H9 (cell line): Measurements from ENCODE around the gene ATP5PF. TPM values are rescaled to one million over a fixed set of nuclear protein-coding genes. Genes with fewer than 3 reads are reported as not detected.

ENCODE experiments used
- DNase-seq: peaks from one replicate; pipeline ENCODE4 v3.0.0-alpha.2; 2017
- H2AFZ ChIP-seq: one replicate; pipeline ENCODE4 v1.6.1; 2013; ENCODE audit warnings: mild to moderate bottlenecking, low read length, control low read depth, moderate library complexity
- H2AK5ac ChIP-seq: 2 replicates; pipeline ENCODE4 v1.6.1; 2013; ENCODE audit warnings: low read length, control low read depth, mixed read lengths; ENCODE audit not compliant: insufficient read length
- H2BK120ac ChIP-seq: one replicate; pipeline ENCODE4 v1.6.1; 2013; ENCODE audit warnings: low read depth, mild to moderate bottlenecking, low read length, control low read depth, inconsistent platforms; ENCODE audit not compliant: poor library complexity, severe bottlenecking
- H2BK12ac ChIP-seq: 2 replicates; pipeline ENCODE4 v1.6.1; 2013; ENCODE audit warnings: low read length, control low read depth, mixed read lengths, low read depth; ENCODE audit not compliant: insufficient read length
- H2BK15ac ChIP-seq: 2 replicates; pipeline ENCODE4 v1.6.1; 2013; ENCODE audit warnings: low read depth, low read length, control low read depth
- H2BK20ac ChIP-seq: one replicate; pipeline ENCODE4 v1.6.1; 2013; ENCODE audit warnings: low read depth, mild to moderate bottlenecking, low read length, control low read depth, inconsistent platforms; ENCODE audit not compliant: poor library complexity, severe bottlenecking
- H2BK5ac ChIP-seq: 2 replicates; pipeline ENCODE4 v1.6.1; 2013; ENCODE audit warnings: low read length, control low read depth, mixed read lengths; ENCODE audit not compliant: insufficient read length
- H3K14ac ChIP-seq: 2 replicates; pipeline ENCODE4 v1.6.1; 2013; ENCODE audit warnings: low read length, control low read depth; ENCODE audit not compliant: insufficient read depth
- H3K18ac ChIP-seq: 2 replicates; pipeline ENCODE4 v1.6.1; 2013; ENCODE audit warnings: low read depth, mild to moderate bottlenecking, mixed read lengths, low read length, control low read depth; ENCODE audit not compliant: insufficient read length
- H3K23ac ChIP-seq: 2 replicates; pipeline ENCODE4 v1.6.1; 2013; ENCODE audit warnings: low read length, control low read depth, mixed read lengths, low read depth; ENCODE audit not compliant: insufficient read length
- H3K23me2 ChIP-seq: 2 replicates; pipeline ENCODE4 v1.6.1; 2013; ENCODE audit warnings: low read depth, mild to moderate bottlenecking, mixed read lengths, low read length, control low read depth; ENCODE audit not compliant: insufficient read length, poor library complexity, severe bottlenecking
- H3K27ac ChIP-seq: 2 replicates; pipeline ENCODE4 v1.5.1; 2013; ENCODE audit warnings: low read length, control low read depth, mixed read lengths, low read depth; ENCODE audit not compliant: insufficient read length
- H3K27me3 ChIP-seq: 2 replicates; pipeline ENCODE4 v1.6.1; 2013; ENCODE audit warnings: low read length, control low read depth, inconsistent platforms; ENCODE audit not compliant: insufficient read depth
- H3K4ac ChIP-seq: 2 replicates; pipeline ENCODE4 v1.6.1; 2013; ENCODE audit warnings: low read depth, mild to moderate bottlenecking, control low read depth, inconsistent platforms, low read length, moderate library complexity
- H3K4me1 ChIP-seq: 2 replicates; pipeline ENCODE4 v1.6.1; 2013; ENCODE audit warnings: low read length, control low read depth, inconsistent platforms; ENCODE audit not compliant: insufficient read depth
- H3K4me2 ChIP-seq: 2 replicates; pipeline ENCODE4 v1.6.1; 2013; ENCODE audit warnings: low read length, control low read depth, mixed read lengths; ENCODE audit not compliant: insufficient read length, insufficient read depth
- H3K56ac ChIP-seq: 2 replicates; pipeline ENCODE4 v1.6.1; 2013; ENCODE audit warnings: low read depth, mild to moderate bottlenecking, mixed read lengths, low read length, control low read depth; ENCODE audit not compliant: insufficient read length
- H3K79me1 ChIP-seq: 2 replicates; pipeline ENCODE4 v1.6.1; 2013; ENCODE audit warnings: low read depth, mild to moderate bottlenecking, moderate library complexity, low read length, control low read depth, inconsistent platforms; ENCODE audit not compliant: insufficient read depth, poor library complexity, severe bottlenecking
- H3K79me2 ChIP-seq: 2 replicates; pipeline ENCODE4 v1.6.1; 2013; ENCODE audit warnings: low read length, control low read depth, inconsistent platforms; ENCODE audit not compliant: insufficient read depth
- H3K9ac ChIP-seq: 2 replicates; pipeline ENCODE4 v1.6.1; 2013; ENCODE audit warnings: low read length, control low read depth, mixed read lengths; ENCODE audit not compliant: insufficient read length; ENCODE audit errors: extremely low read depth
- H3K9me3 ChIP-seq: one replicate; pipeline ENCODE4 v1.6.1; 2013; ENCODE audit warnings: low read depth, low read length, inconsistent platforms; ENCODE audit not compliant: control insufficient read depth
- H3T11ph ChIP-seq: one replicate; pipeline ENCODE4 v1.6.1; 2013; ENCODE audit warnings: mild to moderate bottlenecking, low read length, control low read depth, inconsistent platforms
- H4K20me1 ChIP-seq: one replicate; pipeline ENCODE4 v1.6.1; 2013; ENCODE audit not compliant: control insufficient read depth, insufficient read length, insufficient read depth
- H4K5ac ChIP-seq: 2 replicates; pipeline ENCODE4 v1.6.1; 2013; ENCODE audit warnings: low read depth, mild to moderate bottlenecking, mixed read lengths, low read length, control low read depth; ENCODE audit not compliant: insufficient read length
- H4K8ac ChIP-seq: replicated peaks from 2 replicates; pipeline ENCODE4 v1.6.1; 2013; ENCODE audit warnings: low read length, control low read depth, mixed read lengths, low read depth; ENCODE audit not compliant: insufficient read length
- H4K91ac ChIP-seq: 2 replicates; pipeline ENCODE4 v1.6.1; 2013; ENCODE audit warnings: low read depth, mild to moderate bottlenecking, moderate library complexity, mixed read lengths, low read length, control low read depth; ENCODE audit not compliant: insufficient read length
- H3K27ac Mint-ChIP-seq, 3 experiments: 2 replicates in 2 of 3; 3 replicates in 1 of 3; pipeline ENCODE4 v1.8.0; 2020 to 2021; ENCODE audit warnings: mixed read lengths in 3 of 3, mild to moderate bottlenecking in 1 of 3, moderate library complexity in 1 of 3
- H3K27me3 Mint-ChIP-seq: 2 replicates; pipeline ENCODE4 v1.8.0; 2021; ENCODE audit warnings: low read depth, mild to moderate bottlenecking, moderate library complexity, mixed read lengths
- H3K36me3 Mint-ChIP-seq, 3 experiments: 2 replicates in 2 of 3; 3 replicates in 1 of 3; pipeline ENCODE4 v1.8.0; 2020 to 2021; ENCODE audit warnings: low read depth in 3 of 3, mixed read lengths in 3 of 3; ENCODE audit not compliant: insufficient read depth in 1 of 3
- H3K4me1 Mint-ChIP-seq, 2 experiments: 2 replicates each; pipeline ENCODE4 v1.8.0; 2020; ENCODE audit warnings: mixed read lengths in 2 of 2
- H3K4me3 Mint-ChIP-seq, 2 experiments: 2 replicates in 1 of 2; 3 replicates in 1 of 2; pipeline ENCODE4 v1.8.0; 2020 to 2021; ENCODE audit warnings: mild to moderate bottlenecking in 2 of 2, mixed read lengths in 2 of 2, moderate library complexity in 1 of 2
- H3K9me3 Mint-ChIP-seq, 2 experiments: 2 replicates in 1 of 2; 3 replicates in 1 of 2; pipeline ENCODE4 v1.8.0; 2020; ENCODE audit warnings: mild to moderate bottlenecking in 2 of 2, mixed read lengths in 2 of 2, moderate library complexity in 1 of 2
- CTCF ChIP-seq: fragments of 200-600 bp; sonication (generic); conservative IDR thresholded peaks from 3 replicates; pipeline ENCODE4 v1.8.0; 2021; ENCODE audit warnings: antibody characterized with exemption, mild to moderate bottlenecking
- WGBS: extraction: QIAGEN DNeasy Blood & Tissue Kit; methylation state at CpG from one replicate; pipeline ENCODE4 v1.1.7; 2013; ENCODE audit warnings: missing lambda C conversion rate, low lambda C conversion rate, mixed read lengths; ENCODE audit not compliant: insufficient read length; ENCODE audit errors: extremely low coverage; 5-methylcytosine and 5-hydroxymethylcytosine counted together
- total RNA-seq: library from RNA; stranded (reverse); gene quantifications from 2 replicates; pipeline ENCODE4 v1.2.1, GENCODE V29; 2021

ATP5PF gene
- total RNA-seq, 1 experiment from 2014 or later, result 143 TPM

- H3K23ac ChIP-seq, result no peak overlapping the region
- Mint-ChIP-seq H3K27ac (0 out of 7 replicates have a peak overlapping the region, but pooled peaks of 1 of the 3 experiments have one; percentile 55), H3K27me3 (no peaks in the 10 kb centered on the region), H3K4me3 (no peak overlapping the region), H3K9me3 (no peaks in the 10 kb centered on the region), H3K36me3 (peaks cover 0 to 28% (median 27%) of the 10 kb centered on the region in 3 experiments; a peak in 5 of 7 replicates), H3K4me1 (peaks cover 6 to 8% of the 10 kb centered on the region in 2 experiments; a peak in 2 of 4 replicates)
- WGBS, result no CpG with 5 or more reads among the region's 3 CpGs
- H4K8ac ChIP-seq, result no peak overlapping the region
- H2BK120ac ChIP-seq, result no peak overlapping the region
- no peak overlapping the region for H4K91ac ChIP-seq
- H2BK12ac ChIP-seq, result no peak overlapping the region
- H3K23me2 ChIP-seq, result no peaks in the 10 kb centered on the region
- DNase-seq, result no peak
- H3K4me2 ChIP-seq, result no peak overlapping the region
- no peak overlapping the region for H3K4ac ChIP-seq
- no peaks in the 10 kb centered on the region for H4K20me1 ChIP-seq
- H3K79me2 ChIP-seq, result no peaks in the 10 kb centered on the region
- H3K27ac ChIP-seq, result no peak overlapping the region
- H3T11ph ChIP-seq, result no peak overlapping the region
- no peak overlapping the region for H2BK15ac ChIP-seq
- no peak for TF ChIP-seq CTCF
- no peaks in the 10 kb centered on the region for H3K9me3 ChIP-seq
- no peak overlapping the region for H3K56ac ChIP-seq
- no peaks in the 10 kb centered on the region for H3K27me3 ChIP-seq
- H3K9ac ChIP-seq, result no peak overlapping the region
- H3K18ac ChIP-seq, result no peak overlapping the region
- H2AK5ac ChIP-seq, result no peak overlapping the region
- no peak overlapping the region for H4K5ac ChIP-seq
- no peak overlapping the region for H2BK20ac ChIP-seq
- H3K14ac ChIP-seq, result no peak overlapping the region
- no peaks in the 10 kb centered on the region for H3K4me1 ChIP-seq
- no peak overlapping the region for H2BK5ac ChIP-seq
- no peak overlapping the region for H2AFZ ChIP-seq
- H3K79me1 ChIP-seq, result no peaks in the 10 kb centered on the region
Measured at GRCh38 chr21:25767921-25768320, 33.2 kb upstream of the ATP5PF start.
